Measurements from ENCODE around the gene MTFR1L.

DNA sequence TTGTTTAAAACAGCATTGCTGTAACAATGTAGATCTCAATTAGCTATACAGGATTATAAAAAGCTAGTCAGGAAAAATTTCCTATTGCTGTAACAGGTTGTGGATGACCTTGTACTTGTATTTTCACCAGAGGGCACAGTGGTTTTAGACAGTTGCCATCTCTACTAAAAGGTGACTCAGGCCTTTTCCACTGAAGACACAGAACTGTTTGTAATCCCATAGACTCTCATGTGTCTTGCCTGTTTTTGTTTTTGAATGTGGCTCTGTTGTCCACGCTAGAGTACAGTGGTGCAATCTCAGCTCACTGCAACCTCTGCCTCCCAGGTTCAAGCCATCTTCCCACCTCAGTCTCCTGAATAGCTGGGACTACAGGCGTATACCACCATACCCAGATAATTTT, 5.9 kb downstream of the MTFR1L start:
- TF ChIP-seq POLR2A (IDR thresholded peaks at IDR 0.05), result no peak
- TF ChIP-seq, protein P1, sequence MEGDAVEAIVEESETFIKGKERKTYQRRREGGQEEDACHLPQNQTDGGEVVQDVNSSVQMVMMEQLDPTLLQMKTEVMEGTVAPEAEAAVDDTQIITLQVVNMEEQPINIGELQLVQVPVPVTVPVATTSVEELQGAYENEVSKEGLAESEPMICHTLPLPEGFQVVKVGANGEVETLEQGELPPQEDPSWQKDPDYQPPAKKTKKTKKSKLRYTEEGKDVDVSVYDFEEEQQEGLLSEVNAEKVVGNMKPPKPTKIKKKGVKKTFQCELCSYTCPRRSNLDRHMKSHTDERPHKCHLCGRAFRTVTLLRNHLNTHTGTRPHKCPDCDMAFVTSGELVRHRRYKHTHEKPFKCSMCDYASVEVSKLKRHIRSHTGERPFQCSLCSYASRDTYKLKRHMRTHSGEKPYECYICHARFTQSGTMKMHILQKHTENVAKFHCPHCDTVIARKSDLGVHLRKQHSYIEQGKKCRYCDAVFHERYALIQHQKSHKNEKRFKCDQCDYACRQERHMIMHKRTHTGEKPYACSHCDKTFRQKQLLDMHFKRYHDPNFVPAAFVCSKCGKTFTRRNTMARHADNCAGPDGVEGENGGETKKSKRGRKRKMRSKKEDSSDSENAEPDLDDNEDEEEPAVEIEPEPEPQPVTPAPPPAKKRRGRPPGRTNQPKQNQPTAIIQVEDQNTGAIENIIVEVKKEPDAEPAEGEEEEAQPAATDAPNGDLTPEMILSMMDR (IDR thresholded peaks at IDR 0.05), result no peak
